HepG2 (cell line): ENCODE results near the gene STARD10. TPM values are rescaled to one million over a fixed set of nuclear protein-coding genes. Genes with fewer than 3 reads are reported as not detected.

ENCODE experiments used
- AKNA ChIP-seq: sonication (generic); formaldehyde crosslinking; IDR thresholded peaks from 2 replicates; pipeline ENCODE4 v1.4.0; 2020; ENCODE audit warnings: missing genetic modification reagents, borderline replicate concordance
- ASH2L ChIP-seq: fragments of 300-600, 200-600 bp; sonication (generic); IDR thresholded peaks from 2 replicates; pipeline ENCODE4 v1.7.0; 2017; ENCODE audit warnings: low read depth, mild to moderate bottlenecking, moderate library complexity, mixed read lengths, low read length; ENCODE audit not compliant: insufficient read length
- GPN1 ChIP-seq: sonication (generic); formaldehyde crosslinking; IDR thresholded peaks from 2 replicates; pipeline ENCODE4 v1.5.1; 2020; ENCODE audit warnings: missing genetic modification reagents, borderline replicate concordance
- HOXA9 ChIP-seq: sonication (generic); formaldehyde crosslinking; IDR thresholded peaks from 2 replicates; pipeline ENCODE4 v1.8.1; 2022; ENCODE audit warnings: missing genetic modification reagents, mild to moderate bottlenecking, moderate library complexity, borderline replicate concordance
- IRX3 ChIP-seq: sonication (generic); formaldehyde crosslinking; IDR thresholded peaks from 2 replicates; pipeline ENCODE4 v1.8.1; 2023; ENCODE audit warnings: mild to moderate bottlenecking, low read depth, missing genetic modification reagents, borderline replicate concordance
- JUN ChIP-seq: sonication (generic); formaldehyde crosslinking; IDR thresholded peaks from 2 replicates; pipeline ENCODE4 v1.4.0; 2020; ENCODE audit warnings: mild to moderate bottlenecking, missing genetic modification reagents
- JUND ChIP-seq: sonication (generic); formaldehyde crosslinking; IDR thresholded peaks from 2 replicates; pipeline ENCODE4 v1.8.0; 2022; ENCODE audit warnings: mild to moderate bottlenecking, missing genetic modification reagents
- KAT2B ChIP-seq: fragments of 150-350 bp; IDR thresholded peaks from 2 replicates; pipeline ENCODE4 v1.6.1; 2014; ENCODE audit warnings: low read depth, low read length, borderline replicate concordance
- KIAA2018 ChIP-seq: sonication (generic); formaldehyde crosslinking; IDR thresholded peaks from 2 replicates; pipeline ENCODE4 v1.5.0; 2020; ENCODE audit warnings: mild to moderate bottlenecking, missing genetic modification reagents, borderline replicate concordance
- NFIB ChIP-seq: sonication (generic); formaldehyde crosslinking; IDR thresholded peaks from 2 replicates; pipeline ENCODE4 v1.9.0; 2021; ENCODE audit warnings: missing genetic modification reagents, mild to moderate bottlenecking, borderline replicate concordance
- SIX4 ChIP-seq: sonication (generic); formaldehyde crosslinking; IDR thresholded peaks from 2 replicates; pipeline ENCODE4 v1.4.0; 2020; ENCODE audit warnings: missing genetic modification reagents
- STAG1 ChIP-seq: sonication (generic); formaldehyde crosslinking; IDR thresholded peaks from 2 replicates; pipeline ENCODE4 v1.4.0; 2020; ENCODE audit warnings: missing genetic modification reagents
- ZNF570 ChIP-seq: sonication (generic); formaldehyde crosslinking; IDR thresholded peaks from 2 replicates; pipeline ENCODE4 v1.4.0; 2020; ENCODE audit warnings: mild to moderate bottlenecking, missing genetic modification reagents, borderline replicate concordance
- ZNF615 ChIP-seq: sonication (generic); formaldehyde crosslinking; IDR thresholded peaks from 2 replicates; pipeline ENCODE4 v1.5.0; 2020; ENCODE audit warnings: mild to moderate bottlenecking, missing genetic modification reagents, borderline replicate concordance
- ZNF747 ChIP-seq: sonication (generic); formaldehyde crosslinking; IDR thresholded peaks from 2 replicates; pipeline ENCODE4 v1.8.1; 2023; ENCODE audit warnings: missing genetic modification reagents, mild to moderate bottlenecking, borderline replicate concordance
- polyA plus RNA-seq, 8 experiments: library from polyadenylated mRNA; depleted of rRNA in 3 of 8; stranded (reverse) in 7 of 8; unstranded in 1 of 8; fragments of >200 nt; fragmentation: Illumina TruSeq in 4 of 8; extraction: Trizol in 4 of 8; gene quantifications; 2 replicates each; pipeline versions ENCODE4 v1.2.1 to v1.2.3, GENCODE V29; 2011 to 2016; ENCODE audit warnings: low read depth in 4 of 8, missing spikeins in 1 of 8, mixed read lengths in 1 of 8; ENCODE audit not compliant: insufficient read depth in 1 of 8
- total RNA-seq, 5 experiments: library from RNA; depleted of rRNA; stranded (reverse); fragments of >200 nt; fragmentation: Illumina TruSeq; extraction: Trizol; gene quantifications; 2 replicates each; pipeline ENCODE4 v1.2.3, GENCODE V29; 2016; ENCODE audit warnings: low read depth in 1 of 5

Gene STARD10
- total and polyA plus RNA-seq, 2 of the 13 experiments (the other 11 are each of a cell fraction or from before 2014, with no cell fraction given): 260 to 341 TPM

GRCh38 chr11:72778535-72779494, 15.0 kb downstream of the STARD10 start (continued):
- TF ChIP-seq KAT2B: no peak
- TF ChIP-seq JUN (CRISPR knock-in tag): no peak
- TF ChIP-seq AKNA: no peak
- TF ChIP-seq STAG1: no peak
- no peak for TF ChIP-seq IRX3 (CRISPR knock-in tag)
- TF ChIP-seq ZNF747 (CRISPR knock-in tag): no peak
- no peak for TF ChIP-seq KIAA2018
- TF ChIP-seq ASH2L: no peak
- no peak for TF ChIP-seq HOXA9
- no peak; the same call in 1 of the 2 replicates for TF ChIP-seq SIX4 (CRISPR knock-in tag)
- no peak for TF ChIP-seq ZNF570
- no peak; the same call in 1 of the 2 replicates for TF ChIP-seq ZNF615 (CRISPR knock-in tag)
- no peak for TF ChIP-seq NFIB (CRISPR knock-in tag)
- no peak for TF ChIP-seq GPN1
- no peak for TF ChIP-seq JUND (CRISPR knock-in tag)
